Measurements from ENCODE around the gene ADAM15.

ADAM15 gene

DNA sequence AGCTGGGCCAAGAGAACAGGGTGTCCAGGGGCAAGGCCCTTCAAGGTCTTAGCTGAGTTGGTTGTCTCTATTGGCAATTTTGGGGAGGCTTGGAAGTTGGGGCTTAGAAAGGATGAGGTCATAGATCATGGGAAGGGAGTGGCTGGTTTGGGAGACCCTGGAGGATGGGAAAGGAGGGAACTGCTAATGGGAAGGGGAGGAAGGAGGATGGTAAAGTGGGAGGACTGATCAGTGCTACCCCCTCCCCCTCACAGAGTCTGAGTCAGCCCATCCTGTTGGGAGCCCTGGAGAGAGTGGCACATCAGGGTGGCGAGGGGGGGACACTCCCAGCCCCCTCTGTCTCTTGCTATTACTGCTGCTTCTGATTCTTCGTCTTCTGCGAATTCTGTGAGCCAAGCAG is 17.5 kb downstream of the ADAM15 start:
- no peak overlapping the region for H3K4me3 ChIP-seq
- DNase-seq (ENCODE audit: low spot score): no peak
- no peak for TF ChIP-seq CTCF (IDR thresholded peaks at IDR 0.05)
- H3K27ac ChIP-seq: no peak overlapping the region

DNA sequence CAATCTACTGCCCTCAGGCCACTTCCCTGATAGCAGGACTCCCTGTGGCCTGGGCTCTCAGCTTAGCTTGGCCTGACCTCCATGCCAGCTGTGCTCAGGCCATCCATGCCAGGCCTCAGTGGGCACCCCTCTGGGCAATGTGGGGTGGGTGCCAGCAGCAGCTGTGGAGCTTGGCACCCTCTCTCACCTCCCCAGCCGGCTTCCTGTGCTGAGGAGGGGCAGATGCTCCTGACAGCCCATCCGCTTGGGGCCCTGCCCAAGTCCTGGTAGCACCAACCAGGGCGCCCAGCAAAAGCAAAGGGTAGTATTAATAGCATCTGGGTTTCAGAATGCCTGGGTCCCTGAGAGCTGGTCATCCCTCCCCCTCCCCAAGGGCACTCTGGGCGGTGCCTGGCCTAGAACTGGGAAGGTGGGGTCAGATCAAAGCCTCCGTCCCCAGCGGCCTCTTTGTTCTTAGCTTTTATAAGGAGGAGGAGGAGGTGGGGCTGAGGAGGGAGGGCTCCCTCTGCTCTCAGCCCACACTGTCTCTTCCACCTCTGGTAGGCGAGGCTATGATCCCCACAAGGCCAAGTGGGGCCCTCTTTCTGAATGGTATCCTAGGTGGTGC is 18.5 kb downstream of the ADAM15 start:
- no peak overlapping the region for H3K4me3 ChIP-seq
- DNase-seq (ENCODE audit: low spot score): no peak
- no peak for TF ChIP-seq CTCF (IDR thresholded peaks at IDR 0.05)
- no peak overlapping the region for H3K27ac ChIP-seq

- DNase-seq (ENCODE audit: low spot score): no peak
- no peak overlapping the region for H3K27ac ChIP-seq
- peak overlapping the region; percentile 72 for H3K4me3 ChIP-seq
- TF ChIP-seq CTCF (IDR thresholded peaks at IDR 0.05): no peak
Measured at GRCh38 chr1:155070158-155070621, 19.1 kb downstream of the ADAM15 start.

GRCh38 chr1:155070721-155071569 is 19.8 kb downstream of the ADAM15 start:
- TF ChIP-seq CTCF (IDR thresholded peaks at IDR 0.05): no peak
- Histone ChIP-seq H3K4me3 (peak overlapping the region; percentile 72), H3K27ac (peak overlapping the region in 1 of 2 donors; percentile 79)
- peak; percentile 82 for DNase-seq (ENCODE audit: low spot score)

DNA sequence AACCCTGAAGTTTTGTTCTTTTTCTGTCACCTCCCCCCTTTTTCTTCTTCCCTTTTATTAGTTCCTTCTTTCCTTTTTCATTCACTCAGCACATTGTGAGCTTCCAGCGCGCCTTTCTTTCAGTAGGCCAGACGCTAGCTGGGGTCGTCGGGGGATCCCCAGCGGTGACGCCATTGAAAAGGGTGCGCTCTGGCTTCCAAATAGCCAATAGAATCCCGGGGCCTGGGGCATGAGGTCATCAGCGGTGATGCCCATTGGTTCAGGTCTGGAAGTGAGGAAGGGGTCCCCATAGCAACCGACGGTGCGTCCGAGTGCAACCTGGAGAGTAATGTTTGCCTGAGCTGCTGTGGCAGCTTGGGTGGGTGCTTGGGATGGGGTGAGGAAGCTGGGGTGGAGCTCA is 20.6 kb downstream of the ADAM15 start:
- DNase-seq (ENCODE audit: low spot score): no peak
- TF ChIP-seq CTCF (IDR thresholded peaks at IDR 0.05): no peak
- H3K4me3 ChIP-seq: no peak overlapping the region
- H3K27ac ChIP-seq: peak overlapping the region in 1 of 2 donors; percentile 79

DNA sequence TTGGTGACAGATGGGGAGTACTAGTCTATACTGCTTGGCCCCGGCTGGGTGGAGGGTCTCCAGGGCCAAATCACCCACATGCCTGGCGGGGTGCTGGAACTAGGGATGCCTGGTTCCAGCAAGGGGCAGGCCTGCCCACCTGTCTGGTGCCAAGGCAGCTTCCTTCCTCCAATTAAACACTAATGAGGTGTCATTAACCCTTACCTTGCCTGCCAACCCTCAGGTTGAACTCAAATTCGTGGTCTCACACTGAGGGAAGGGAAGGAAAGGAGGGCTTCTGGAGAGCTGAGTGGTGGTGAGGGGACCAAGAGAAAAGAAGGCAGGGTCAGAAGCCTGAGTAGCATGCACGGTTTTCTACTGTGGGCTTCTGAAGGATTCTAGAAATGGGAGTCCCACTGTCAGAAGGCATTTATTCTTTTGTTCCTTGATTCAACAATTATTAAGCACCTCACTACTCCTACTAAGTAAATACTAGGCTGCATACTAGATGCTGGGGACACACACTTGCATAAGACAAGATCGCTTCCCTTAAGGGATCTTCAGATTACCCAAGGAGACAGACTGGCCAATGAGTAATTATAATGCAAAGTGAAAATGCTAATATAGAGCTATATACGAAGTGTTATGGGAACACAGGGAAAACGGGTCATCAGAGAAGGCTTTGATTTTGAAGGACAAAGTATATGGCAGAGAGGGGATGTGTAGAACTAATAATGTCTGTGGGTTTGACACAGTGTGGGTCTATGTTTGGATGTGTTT is 21.6 kb downstream of the ADAM15 start:
- no peak overlapping the region for H3K4me3 ChIP-seq
- H3K27ac ChIP-seq: no peak overlapping the region
- no peak for TF ChIP-seq CTCF (IDR thresholded peaks at IDR 0.05)
- DNase-seq (ENCODE audit: low spot score): no peak

Data from coronary artery (tissue), 2 donors.